IgD-negative memory B cell (primary cell): ENCODE measurements around the gene GUK1. TPM values are rescaled to one million over a fixed set of nuclear protein-coding genes. Genes with fewer than 3 reads are reported as not detected.

ENCODE experiments used
- H3K27ac Mint-ChIP-seq, 3 donors: one replicate each; pipeline ENCODE4 v1.8.0; 2020 to 2022; ENCODE audit warnings: mild to moderate bottlenecking in 3 of 3, mixed read lengths in 3 of 3, moderate library complexity in 1 of 3
- H3K27me3 Mint-ChIP-seq: one replicate; pipeline ENCODE4 v1.8.0; 2021; ENCODE audit warnings: mixed read lengths
- H3K36me3 Mint-ChIP-seq: one replicate; pipeline ENCODE4 v1.8.0; 2020; ENCODE audit warnings: mild to moderate bottlenecking, mixed read lengths
- H3K4me1 Mint-ChIP-seq, 3 donors: one replicate each; pipeline ENCODE4 v1.8.0; 2020 to 2022; ENCODE audit warnings: mixed read lengths in 3 of 3, mild to moderate bottlenecking in 1 of 3
- H3K4me3 Mint-ChIP-seq, 4 donors: one replicate each; pipeline ENCODE4 v1.8.0; 2020 to 2022; ENCODE audit warnings: mild to moderate bottlenecking in 4 of 4, mixed read lengths in 4 of 4, moderate library complexity in 3 of 4
- H3K9me3 Mint-ChIP-seq, 3 donors: one replicate each; pipeline ENCODE4 v1.8.0; 2020 to 2021; ENCODE audit warnings: mixed read lengths in 3 of 3, mild to moderate bottlenecking in 1 of 3
- polyA plus RNA-seq: library from polyadenylated mRNA; unstranded; fragments of 300-500 nt; fragmentation: Illumina TruSeq; gene quantifications from one replicate; pipeline ENCODE4 v1.2.3, GENCODE V29; 2021

The GUK1 gene
- polyA plus RNA-seq, 1 donor from 2014 or later, result 250 TPM

DNA sequence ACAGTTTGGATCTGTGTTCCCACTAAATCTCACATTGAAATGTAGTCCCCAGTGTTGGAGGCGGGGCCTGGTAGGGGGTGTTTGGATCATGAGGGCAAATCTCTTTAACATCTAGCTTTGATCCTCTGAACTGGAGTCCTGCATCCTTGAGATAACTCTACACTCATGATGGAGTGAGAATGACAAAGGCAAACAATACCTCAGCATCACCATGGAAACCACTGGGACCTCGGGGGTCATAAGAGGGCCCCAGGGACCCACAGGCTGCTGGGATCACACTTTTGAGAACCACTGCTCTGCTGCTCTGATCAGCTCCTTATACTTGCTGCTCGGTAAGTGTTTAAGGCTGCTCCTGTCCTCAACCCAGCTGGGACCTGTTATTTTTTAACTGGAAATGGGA is 54.4 kb downstream of the GUK1 start:
- Mint-ChIP-seq H3K36me3 (peaks cover 8% of the 10 kb centered on the region), H3K27me3 (no peaks in the 10 kb centered on the region), H3K27ac (no peak overlapping the region), H3K9me3 (peaks cover 1 to 8% (median 7%) of the 10 kb centered on the region in 3 donors), H3K4me3 (no peak overlapping the region), H3K4me1 (peaks cover 0 to 5% (median 0%) of the 10 kb centered on the region in 3 donors)

DNA sequence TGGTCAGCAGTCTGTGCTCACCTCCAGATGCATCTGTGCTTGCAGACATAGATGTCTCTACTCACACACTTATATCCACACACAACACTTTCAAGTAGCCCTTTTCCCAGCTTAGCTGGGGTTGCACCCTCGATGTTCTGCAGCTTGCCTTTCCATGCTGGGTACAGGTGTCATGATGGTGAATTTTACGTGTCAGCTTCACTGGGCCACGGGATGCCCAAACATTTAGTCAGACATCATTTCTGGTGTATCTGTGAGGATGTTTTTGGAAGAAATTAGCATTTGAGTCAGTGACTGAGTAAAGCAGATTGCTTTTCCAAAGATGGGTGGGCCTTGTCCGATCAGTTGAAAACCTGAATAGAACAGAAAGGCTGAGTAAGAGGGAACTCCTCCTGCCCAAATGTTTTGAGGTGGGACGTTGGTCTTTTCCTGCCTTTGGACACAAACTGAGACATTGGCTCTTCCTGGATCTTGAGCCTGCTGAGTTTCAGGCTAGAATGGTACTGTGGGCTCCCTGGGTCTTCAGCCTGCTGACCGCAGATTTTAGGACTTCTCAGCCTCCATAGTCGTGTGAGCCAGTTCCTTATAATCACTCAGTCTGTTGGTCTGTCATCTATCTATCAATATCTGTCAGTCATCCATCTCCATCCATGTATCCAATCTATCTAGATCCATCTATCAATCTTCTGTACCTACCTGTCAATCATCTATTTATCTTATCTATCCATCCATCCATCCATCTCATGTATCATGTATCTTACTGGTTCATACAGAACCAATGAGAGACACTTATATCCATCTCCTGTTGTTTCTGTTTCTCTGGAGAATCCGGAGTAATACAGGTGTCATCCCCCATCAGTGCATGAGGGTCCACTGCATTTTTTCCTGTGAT is 55.1 kb downstream of the GUK1 start:
- Mint-ChIP-seq H3K4me3 (no peak overlapping the region), H3K36me3 (peaks cover 11% of the 10 kb centered on the region), H3K27ac (no peak overlapping the region)

DNA sequence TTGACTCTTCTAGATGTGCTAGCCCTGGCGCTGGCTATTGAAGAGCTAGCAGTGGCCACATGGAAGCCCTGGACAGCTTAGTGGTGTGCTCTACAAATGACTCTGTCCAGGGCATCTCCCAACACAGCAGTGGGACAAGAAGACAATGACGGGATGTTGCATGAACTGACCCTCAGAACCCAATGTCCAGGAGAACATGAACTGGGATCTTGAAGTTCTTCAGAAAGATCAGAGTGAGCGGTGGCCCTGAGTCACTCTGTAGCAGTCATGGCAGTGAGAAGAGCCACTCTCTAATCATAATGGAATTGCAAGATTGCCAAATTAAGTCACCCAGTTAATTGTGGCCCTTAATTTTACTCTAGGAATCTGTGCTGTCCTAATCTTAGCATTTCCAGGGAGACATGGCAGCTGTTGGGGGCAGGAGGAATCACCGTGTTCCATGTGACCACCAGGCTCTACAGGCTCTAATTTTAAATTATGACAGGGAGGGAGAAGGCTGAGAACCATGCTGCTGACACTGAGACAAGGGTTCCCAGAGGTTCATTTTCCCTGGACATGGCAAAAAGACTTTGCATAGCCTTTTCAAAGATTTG is 57.6 kb downstream of the GUK1 start:
- peaks cover 17% of the 10 kb centered on the region for H3K36me3 Mint-ChIP-seq
- peaks cover 2 to 12% (median 7%) of the 10 kb centered on the region in 3 donors for H3K9me3 Mint-ChIP-seq
- H3K27me3 Mint-ChIP-seq, result no peaks in the 10 kb centered on the region
- H3K4me3 Mint-ChIP-seq, result peak overlapping the region in 1 of 4 donors; percentile 75
- H3K27ac Mint-ChIP-seq, result no peak overlapping the region
- no peaks in the 10 kb centered on the region for H3K4me1 Mint-ChIP-seq

More for the DNA sequence above, 55.1 kb downstream of the GUK1 start:
- Mint-ChIP-seq H3K27me3 (no peaks in the 10 kb centered on the region), H3K9me3 (peaks cover 2 to 12% (median 7%) of the 10 kb centered on the region in 3 donors), H3K4me1 (peaks cover 0 to 5% (median 0%) of the 10 kb centered on the region in 3 donors)

Other genes starting within 250 kb of the GUK1 start
- gene WNT9A, start 192.3 kb upstream of the GUK1 start, polyA plus RNA-seq, result not detected
- gene WNT3A, start 133.3 kb upstream of the GUK1 start, polyA plus RNA-seq, result not detected
- gene ARF1, start 57.6 kb upstream of the GUK1 start, polyA plus RNA-seq, result 428 TPM
- gene C1orf35, start 37.0 kb upstream of the GUK1 start, polyA plus RNA-seq, result 15.8 TPM
- 146 TPM for gene MRPL55, start 31.0 kb upstream of the GUK1 start, polyA plus RNA-seq
- gene GJC2, start 9.7 kb downstream of the GUK1 start, polyA plus RNA-seq, result not detected
- 3.3 TPM for gene IBA57, start 25.5 kb downstream of the GUK1 start, polyA plus RNA-seq
- gene OBSCN, start 67.8 kb downstream of the GUK1 start, polyA plus RNA-seq, result 2.3 TPM